HG03521 (cell line): Measurements from ENCODE around the gene HS6ST3.
"Not testable (repeated sequence)": the region's sequence is repeated elsewhere in the genome, so short reads cannot be mapped to it uniquely, and the experiment has no call there.

Experiments used
- ATAC-seq: cut with Tn5 transposase; IDR thresholded peaks from one replicate; pipeline ENCODE4 v1.9.1; 2021; ENCODE audit warnings: mild to moderate bottlenecking, moderate library complexity; ENCODE audit not compliant: unreplicated experiment

The HS6ST3 gene

GRCh38 chr13:96089749-96090239 lies at the start of gene HS6ST3:
TSS of gene HS6ST3 (plus strand) at chr13:96090107.
- peak; percentile 40 for ATAC-seq

DNA sequence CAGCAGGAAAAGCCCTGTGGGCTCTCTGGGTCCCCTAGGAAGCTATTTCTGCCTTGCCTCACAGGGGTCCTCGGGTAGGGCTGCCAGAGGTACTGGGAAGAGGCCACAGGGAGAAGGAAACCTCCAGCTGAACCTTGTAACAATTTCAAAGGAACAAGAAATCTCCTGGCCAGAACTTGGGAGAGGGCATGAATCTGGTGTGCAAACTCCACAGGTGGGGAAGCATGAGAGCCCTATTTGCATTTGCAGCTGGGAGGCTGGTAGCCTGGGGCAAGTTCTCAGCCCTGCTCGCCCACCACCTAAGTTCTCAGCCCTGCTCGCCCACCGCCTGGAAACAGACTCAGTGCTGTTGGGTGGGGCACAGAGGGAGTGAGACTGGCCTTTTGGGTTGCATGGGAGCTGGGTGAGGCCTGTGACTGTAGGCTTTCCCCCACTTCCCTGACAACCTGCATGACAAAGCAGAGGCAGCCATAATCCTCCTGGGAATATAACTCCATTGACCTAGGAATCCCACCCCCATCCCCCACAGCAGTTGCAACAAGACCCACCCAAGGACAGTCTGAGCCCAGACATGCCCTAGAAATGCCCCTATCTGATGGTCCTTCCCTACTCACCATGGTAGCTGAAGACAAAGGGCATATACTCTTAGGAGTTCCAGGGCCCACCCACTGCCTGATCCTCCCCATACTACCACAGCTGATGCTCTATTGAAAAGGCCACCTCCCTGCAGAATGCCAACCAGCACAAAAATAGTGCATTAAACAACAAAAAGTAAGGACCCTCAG lies 48.4 kb upstream of the HS6ST3 start:
- no peak for ATAC-seq

- ATAC-seq = no peak
Observed at GRCh38 chr13:96044238-96044637, 45.7 kb upstream of the HS6ST3 start.

DNA sequence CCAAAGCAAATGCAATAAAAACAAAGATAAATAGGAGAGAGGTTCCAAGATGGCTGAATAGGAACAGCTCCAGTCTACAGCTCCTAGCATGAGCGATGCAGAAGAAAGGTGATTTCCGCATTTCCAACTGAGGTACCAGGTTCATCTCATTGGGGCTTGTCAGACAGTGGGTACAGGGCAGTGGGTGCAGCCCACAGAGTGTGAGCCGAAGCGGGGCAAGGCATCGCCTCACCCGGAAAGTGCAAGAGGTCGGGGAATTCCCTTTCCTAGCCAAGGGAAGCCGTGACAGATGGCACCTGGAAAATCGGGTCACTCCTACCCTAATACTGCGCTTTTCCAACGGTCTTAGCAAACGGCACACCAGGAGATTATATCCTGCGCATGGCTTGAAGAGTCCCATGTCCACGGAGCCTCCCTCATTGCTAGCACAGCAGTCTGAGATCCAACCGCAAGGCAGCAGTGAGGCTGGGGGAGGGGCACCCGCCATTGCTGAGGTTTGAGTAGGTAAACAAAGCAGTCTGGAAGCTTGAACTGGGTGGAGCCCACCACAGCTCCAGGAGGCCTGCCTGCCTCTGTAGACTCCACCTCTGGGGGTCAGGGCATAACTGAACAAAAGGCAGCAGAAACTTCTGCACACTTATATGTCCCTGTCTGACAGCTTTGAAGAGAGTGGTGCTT lies 43.3 kb upstream of the HS6ST3 start:
- not testable (repeated sequence) for ATAC-seq

GRCh38 chr13:96050955-96051354 lies 39.0 kb upstream of the HS6ST3 start:
- ATAC-seq = not testable (repeated sequence)

GRCh38 chr13:96051491-96051890 lies 38.4 kb upstream of the HS6ST3 start:
- not testable (repeated sequence) for ATAC-seq

GRCh38 chr13:96051946-96052345 lies 38.0 kb upstream of the HS6ST3 start:
- not testable (repeated sequence) for ATAC-seq

DNA sequence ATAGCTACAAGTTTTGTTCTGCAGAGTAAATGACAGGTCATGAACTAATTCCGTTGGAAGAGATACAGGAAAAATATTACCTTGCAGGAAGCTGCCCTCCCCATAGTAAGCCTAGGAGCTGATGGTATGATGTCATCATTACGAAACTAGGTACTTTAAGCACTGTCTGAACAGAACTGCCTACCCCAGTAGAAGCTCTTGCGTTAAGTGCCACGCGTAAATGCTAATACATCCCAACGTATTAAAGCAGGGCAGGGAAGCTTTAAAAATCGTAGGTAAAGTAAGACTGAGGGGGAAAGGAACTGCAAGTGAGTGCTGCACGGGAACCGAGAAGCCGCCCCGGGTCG lies 37.3 kb upstream of the HS6ST3 start:
- ATAC-seq = peak; percentile 54

DNA sequence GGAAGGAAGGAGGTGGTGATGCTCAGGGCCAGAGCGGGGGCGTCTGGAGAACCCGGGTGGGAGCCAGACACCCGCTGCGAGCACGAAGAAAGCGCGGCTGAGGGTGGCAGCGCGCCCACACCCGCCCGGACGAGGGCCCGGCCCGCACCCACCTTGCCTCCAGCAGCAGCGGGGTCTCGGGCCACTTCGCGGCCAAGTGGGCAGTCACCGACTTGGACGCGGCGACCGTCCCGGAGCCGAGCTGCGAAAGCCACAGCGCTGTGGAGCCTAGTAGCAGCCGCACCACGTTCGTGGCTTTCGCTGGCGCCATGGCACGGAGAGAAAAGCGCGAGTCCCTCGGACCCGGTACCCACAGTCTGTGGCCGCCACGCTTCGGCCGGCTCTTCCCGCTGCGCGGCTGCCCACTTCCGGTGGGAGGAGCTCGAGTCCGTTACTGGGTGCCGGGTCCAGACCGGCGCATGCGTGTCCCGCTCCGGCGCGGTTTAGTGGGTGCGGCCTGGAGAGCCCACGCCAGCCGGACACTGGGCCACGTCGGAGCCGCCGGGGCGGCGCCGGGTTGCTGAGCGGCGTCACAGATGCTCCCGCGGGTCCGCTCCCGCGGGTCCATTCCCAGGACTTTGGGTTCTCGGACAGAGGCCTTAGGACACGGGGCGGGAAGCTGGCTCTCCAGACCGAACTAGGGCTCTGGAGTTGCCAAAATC lies 36.8 kb upstream of the HS6ST3 start, which contains the start of gene UGGT2:
UGGT2 (minus strand) TSS at position 399 of the 701 bp plus-strand sequence; CDS start at position 310, 89 bp downstream.
- peak; percentile 97 for ATAC-seq

- ATAC-seq = no peak
Observed at GRCh38 chr13:96065849-96066248, 24.1 kb upstream of the HS6ST3 start.

DNA sequence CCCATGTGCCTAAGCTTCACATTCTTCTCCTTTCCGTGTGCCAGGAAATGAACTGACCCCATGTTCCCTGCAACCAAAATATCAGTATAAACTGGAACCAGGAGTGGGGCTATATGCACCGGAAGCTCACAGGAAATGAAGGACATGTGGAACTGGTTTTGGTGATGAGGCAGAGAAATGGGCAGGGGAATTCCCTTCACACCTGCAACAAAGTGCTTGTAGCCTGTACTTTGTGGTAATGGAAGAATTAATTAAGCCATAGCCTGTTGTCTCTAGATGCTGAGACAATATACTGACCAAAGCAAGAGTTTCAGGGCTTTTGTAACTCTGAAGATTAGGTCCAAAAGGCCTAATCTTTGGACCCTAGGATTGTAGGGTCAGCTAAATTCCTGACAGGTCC lies 21.2 kb upstream of the HS6ST3 start:
- no peak for ATAC-seq

GRCh38 chr13:96071504-96071903 lies 18.4 kb upstream of the HS6ST3 start:
- ATAC-seq = no peak

DNA sequence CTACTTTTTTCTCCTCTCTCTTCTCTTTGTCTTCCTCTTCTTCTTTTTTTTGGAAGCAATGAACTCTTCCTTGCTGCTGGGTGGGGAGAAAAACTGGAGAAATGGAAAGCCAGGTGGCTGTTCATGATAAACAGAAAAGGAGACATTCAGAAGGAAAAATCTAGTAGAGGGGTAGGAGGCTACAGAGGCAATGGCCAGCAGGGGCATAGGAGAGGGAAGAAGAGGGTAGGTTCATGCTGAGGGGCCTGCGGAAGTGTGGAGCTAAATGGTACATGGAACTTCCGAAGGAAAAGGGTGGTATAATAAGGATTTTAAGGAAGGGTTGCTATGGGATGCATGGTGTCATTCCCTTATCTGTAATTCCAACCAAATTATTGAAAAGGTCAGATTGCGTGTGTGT lies 17.5 kb upstream of the HS6ST3 start:
- no peak for ATAC-seq

- no peak for ATAC-seq
Observed at GRCh38 chr13:96075953-96076543, 13.9 kb upstream of the HS6ST3 start.

DNA sequence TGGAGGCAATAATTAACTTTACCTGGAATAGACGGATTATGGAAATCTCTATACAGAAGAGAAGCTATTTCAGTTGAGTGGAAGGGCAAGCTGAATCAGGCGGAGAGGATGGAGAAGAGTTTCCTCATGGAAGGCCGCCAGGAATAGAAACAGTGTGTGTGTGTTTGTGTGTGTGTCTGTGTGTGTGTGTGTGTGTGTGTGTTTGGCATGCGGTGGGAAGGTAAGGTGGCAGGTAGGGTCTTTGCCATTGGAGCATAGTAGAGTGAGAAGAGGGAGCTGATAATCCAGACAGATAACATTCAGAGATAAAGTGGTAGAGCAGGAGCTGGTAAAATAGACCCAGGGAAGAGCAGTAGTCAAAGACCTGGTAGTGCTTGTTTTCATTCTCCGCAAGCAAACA lies 9.2 kb upstream of the HS6ST3 start:
- no peak for ATAC-seq

DNA sequence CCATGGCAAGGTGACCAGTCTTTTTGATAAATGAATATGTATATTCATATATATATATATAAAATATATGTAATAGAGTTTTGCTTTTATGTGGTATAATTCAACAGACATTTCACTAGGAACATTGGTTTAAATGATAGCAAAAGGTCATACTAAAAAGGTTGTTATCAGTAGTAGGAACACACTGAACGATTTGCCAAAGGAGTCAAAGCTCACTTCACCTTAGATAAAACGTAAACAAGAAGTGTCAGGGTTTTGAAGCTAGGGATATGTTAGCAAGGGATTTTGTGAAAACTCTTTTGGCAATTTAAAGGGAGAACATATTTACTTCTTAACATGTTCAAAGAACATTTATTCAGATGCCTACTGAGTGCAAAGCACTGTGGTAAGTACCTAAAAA lies 8.0 kb upstream of the HS6ST3 start:
- ATAC-seq = no peak

DNA sequence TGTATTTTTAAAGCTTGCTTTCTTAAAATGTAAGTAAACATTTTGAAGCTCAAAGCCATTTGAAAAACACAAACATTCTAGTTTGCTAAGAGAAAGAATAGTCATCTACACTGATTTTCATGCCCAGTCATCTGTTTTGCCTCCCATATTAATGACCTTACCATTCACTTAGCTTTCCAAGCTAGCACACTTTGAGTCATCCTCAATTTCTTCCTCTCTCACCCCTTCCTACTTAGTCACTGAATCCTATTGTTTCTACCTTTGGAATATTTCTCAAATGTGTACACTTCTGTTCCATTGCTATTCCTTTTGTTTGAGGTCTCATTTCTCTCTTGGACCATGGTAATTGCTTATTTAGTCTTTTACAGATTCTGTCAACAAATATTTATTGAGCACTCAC lies 7.3 kb upstream of the HS6ST3 start:
- ATAC-seq = no peak

GRCh38 chr13:96086736-96087135 lies 3.2 kb upstream of the HS6ST3 start:
- no peak for ATAC-seq

- ATAC-seq = no peak
Observed at GRCh38 chr13:96089139-96089538, 768 bp upstream of the HS6ST3 start.

- peak; percentile 47 for ATAC-seq
Observed at GRCh38 chr13:96090240-96091101, 564 bp downstream of the HS6ST3 start.
